Peyer's patch (tissue), 4 donors: Measurements from ENCODE around the gene WDR31. TPM values are rescaled to one million over a fixed set of nuclear protein-coding genes. Genes with fewer than 3 reads are reported as not detected.

Experiments
- DNase-seq, 3 donors: peaks; one replicate each; pipeline ENCODE4 v3.0.0-alpha.2; 2017 to 2019
- H3K27ac ChIP-seq, 4 donors: fragments of 200-600 bp; sonication (generic); one replicate each; pipeline ENCODE4 v1.5.1; 2016 to 2019
- H3K27me3 ChIP-seq, 2 donors: fragments of 200-600 bp; sonication (generic); one replicate each; pipeline ENCODE4 v1.5.1; 2019
- H3K36me3 ChIP-seq, 3 donors: fragments of 200-600 bp; sonication (generic); one replicate each; pipeline ENCODE4 v1.5.1; 2016 to 2019
- H3K4me1 ChIP-seq, 4 donors: fragments of 200-600 bp; sonication (generic); one replicate each; pipeline ENCODE4 v1.5.1; 2016 to 2019
- H3K4me3 ChIP-seq, 4 donors: fragments of 200-600 bp; sonication (generic); 1 replicate in 3 of 4; 2 replicates in 1 of 4; pipeline ENCODE4 v1.5.1; 2016 to 2019; ENCODE audit warnings: mild to moderate bottlenecking in 1 of 4
- H3K9me3 ChIP-seq, 4 donors: fragments of 200-600 bp; sonication (generic); one replicate each; pipeline ENCODE4 v1.5.1; 2016 to 2019; ENCODE audit warnings: mild to moderate bottlenecking in 1 of 4
- POLR2A ChIP-seq, 2 donors: fragments of 450-650 bp; IDR thresholded peaks; one replicate each; pipeline ENCODE4 v1.5.1; 2017; ENCODE audit warnings: antibody characterized with exemption in 2 of 2, mild to moderate bottlenecking in 2 of 2, moderate library complexity in 2 of 2
- total RNA-seq, 4 donors: library from RNA; depleted of rRNA; stranded (reverse); fragments of >200 nt; gene quantifications; one replicate each; pipeline ENCODE4 v1.1.0, GENCODE V29; 2016
- TF ChIP-seq, protein P1 (sequence below), 6 experiments: fragments of 450-650 bp in 4 of 6; fragments of 200-600 bp in 2 of 6; sonication (generic) in 1 of 6; IDR thresholded peaks; one replicate each; pipeline ENCODE4 v1.5.1; 2017 to 2019; ENCODE audit warnings: antibody characterized with exemption in 6 of 6, mild to moderate bottlenecking in 3 of 6, moderate library complexity in 1 of 6

The WDR31 gene
- total RNA-seq, 4 donors from 2014 or later, result 1.1 to 3.5 (median 2.5) TPM; not detected in 1

DNA sequence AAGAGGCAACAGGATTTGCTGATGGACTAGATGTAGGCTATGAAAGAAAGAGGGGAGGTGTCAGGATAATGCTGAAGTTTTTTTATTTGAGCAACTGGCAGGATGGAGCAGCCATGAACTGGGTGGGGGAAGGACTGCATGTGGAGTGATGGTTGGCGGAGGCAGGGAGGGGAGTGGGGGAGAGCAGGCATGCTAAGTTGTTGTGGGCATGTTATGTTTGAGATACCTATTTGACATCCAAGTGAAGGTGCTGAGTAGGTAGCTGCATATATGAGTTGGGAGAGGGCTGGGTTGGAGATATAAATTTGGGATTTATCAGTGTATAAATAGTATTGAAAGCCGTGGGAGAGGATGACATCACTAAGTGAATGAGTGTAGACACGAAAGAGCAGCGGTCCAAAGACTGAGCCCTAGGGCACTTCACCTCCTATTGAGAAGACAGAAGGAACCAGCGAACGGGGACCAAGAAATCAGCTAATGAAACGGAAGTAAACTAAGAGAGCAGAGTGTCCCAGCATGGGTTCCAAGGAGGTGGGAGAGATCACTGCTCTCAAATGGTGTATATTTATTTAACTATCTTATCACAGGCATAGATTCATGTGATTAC, 16.7 kb upstream of the WDR31 start:
- DNase-seq, result no peak
- no peaks in the 10 kb centered on the region for H3K36me3 ChIP-seq
- no peak overlapping the region for H3K4me3 ChIP-seq
- no peak for TF ChIP-seq POLR2A (IDR thresholded peaks at IDR 0.05)
- TF ChIP-seq, protein P1, sequence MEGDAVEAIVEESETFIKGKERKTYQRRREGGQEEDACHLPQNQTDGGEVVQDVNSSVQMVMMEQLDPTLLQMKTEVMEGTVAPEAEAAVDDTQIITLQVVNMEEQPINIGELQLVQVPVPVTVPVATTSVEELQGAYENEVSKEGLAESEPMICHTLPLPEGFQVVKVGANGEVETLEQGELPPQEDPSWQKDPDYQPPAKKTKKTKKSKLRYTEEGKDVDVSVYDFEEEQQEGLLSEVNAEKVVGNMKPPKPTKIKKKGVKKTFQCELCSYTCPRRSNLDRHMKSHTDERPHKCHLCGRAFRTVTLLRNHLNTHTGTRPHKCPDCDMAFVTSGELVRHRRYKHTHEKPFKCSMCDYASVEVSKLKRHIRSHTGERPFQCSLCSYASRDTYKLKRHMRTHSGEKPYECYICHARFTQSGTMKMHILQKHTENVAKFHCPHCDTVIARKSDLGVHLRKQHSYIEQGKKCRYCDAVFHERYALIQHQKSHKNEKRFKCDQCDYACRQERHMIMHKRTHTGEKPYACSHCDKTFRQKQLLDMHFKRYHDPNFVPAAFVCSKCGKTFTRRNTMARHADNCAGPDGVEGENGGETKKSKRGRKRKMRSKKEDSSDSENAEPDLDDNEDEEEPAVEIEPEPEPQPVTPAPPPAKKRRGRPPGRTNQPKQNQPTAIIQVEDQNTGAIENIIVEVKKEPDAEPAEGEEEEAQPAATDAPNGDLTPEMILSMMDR (IDR thresholded peaks at IDR 0.05), result no peak
- H3K4me1 ChIP-seq, result no peaks in the 10 kb centered on the region
- no peak overlapping the region for H3K27ac ChIP-seq
- no peaks in the 10 kb centered on the region for H3K27me3 ChIP-seq
- H3K9me3 ChIP-seq, result no peaks in the 10 kb centered on the region

- Histone ChIP-seq H3K4me1 (peaks cover 0 to 9% (median 3%) of the 10 kb centered on the region in 4 donors), H3K27me3 (no peaks in the 10 kb centered on the region), H3K9me3 (no peaks in the 10 kb centered on the region), H3K27ac (no peak overlapping the region), H3K4me3 (no peak overlapping the region), H3K36me3 (no peaks in the 10 kb centered on the region)
- DNase-seq, result peak in 1 of 3 donors; percentile 9
- TF ChIP-seq, protein P1 (IDR thresholded peaks at IDR 0.05), result no peak
- no peak for TF ChIP-seq POLR2A (IDR thresholded peaks at IDR 0.05)
These were observed 15.0 kb upstream of the WDR31 start for GRCh38 chr9:113355040-113355596.

DNA sequence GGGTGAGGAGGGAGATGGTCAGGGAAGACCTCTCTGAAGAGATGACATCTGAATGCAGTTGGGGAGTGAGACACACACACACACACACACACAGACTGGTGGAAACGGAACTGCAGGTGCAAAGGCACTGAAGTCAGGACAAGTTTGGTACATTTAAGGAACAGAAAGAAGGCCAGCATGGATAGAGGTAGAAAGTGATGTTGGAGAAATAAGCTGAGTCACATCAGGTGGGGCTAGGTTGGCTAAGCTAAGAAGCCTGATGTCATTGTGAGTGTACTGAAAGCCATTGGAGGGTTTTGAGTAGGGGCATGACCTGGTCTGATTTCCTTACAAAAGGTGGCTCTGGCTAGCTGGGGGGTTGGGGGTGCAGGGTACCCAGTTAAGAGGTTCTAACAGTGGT, 12.3 kb upstream of the WDR31 start:
- Histone ChIP-seq H3K9me3 (no peaks in the 10 kb centered on the region), H3K27me3 (no peaks in the 10 kb centered on the region), H3K4me1 (peaks cover 0 to 17% (median 7%) of the 10 kb centered on the region in 4 donors), H3K36me3 (no peaks in the 10 kb centered on the region), H3K27ac (no peak overlapping the region), H3K4me3 (no peak overlapping the region)
- DNase-seq, result no peak
- TF ChIP-seq, protein P1 (IDR thresholded peaks at IDR 0.05), result no peak
- TF ChIP-seq POLR2A (IDR thresholded peaks at IDR 0.05), result no peak

DNA sequence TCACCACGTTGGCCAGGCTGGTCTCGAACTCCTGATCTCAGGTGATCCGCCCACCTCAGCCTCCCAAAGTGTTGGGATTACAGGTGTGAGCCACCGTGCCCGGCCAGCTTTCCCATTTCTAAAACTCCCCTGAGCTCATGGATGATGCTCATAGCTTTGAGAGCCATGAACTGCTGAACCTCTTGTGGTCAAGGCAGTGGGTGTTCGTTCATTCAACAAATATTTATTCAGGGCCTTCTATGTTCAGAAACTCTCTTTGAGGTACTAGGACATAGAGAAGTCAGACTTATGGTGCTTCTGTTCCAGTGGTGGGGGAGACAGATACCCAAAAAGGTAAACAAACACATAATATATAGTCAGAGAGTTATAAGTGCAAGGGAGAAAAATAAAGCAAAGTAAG, 11.9 kb upstream of the WDR31 start:
- Histone ChIP-seq H3K27ac (no peak overlapping the region), H3K9me3 (no peaks in the 10 kb centered on the region), H3K4me1 (peaks cover 0 to 17% (median 7%) of the 10 kb centered on the region in 4 donors), H3K27me3 (no peaks in the 10 kb centered on the region), H3K36me3 (no peaks in the 10 kb centered on the region), H3K4me3 (no peak overlapping the region)
- no peak for DNase-seq
- no peak for TF ChIP-seq POLR2A (IDR thresholded peaks at IDR 0.05)
- TF ChIP-seq, protein P1 (IDR thresholded peaks at IDR 0.05), result no peak

- no peak overlapping the region for H3K4me3 ChIP-seq
- no peaks in the 10 kb centered on the region for H3K36me3 ChIP-seq
- no peak for TF ChIP-seq POLR2A (IDR thresholded peaks at IDR 0.05)
- TF ChIP-seq, protein P1 (IDR thresholded peaks at IDR 0.05), result no peak
- no peak overlapping the region for H3K27ac ChIP-seq
- no peaks in the 10 kb centered on the region for H3K27me3 ChIP-seq
- H3K9me3 ChIP-seq, result no peaks in the 10 kb centered on the region
- DNase-seq, result peak in 1 of 3 donors; percentile 26
- H3K4me1 ChIP-seq, result peaks cover 0 to 17% (median 7%) of the 10 kb centered on the region in 4 donors
These were observed 10.9 kb upstream of the WDR31 start for GRCh38 chr9:113350937-113351336.
